Measurements from ENCODE around the gene MYO5B.
"Not testable (repeated sequence)": the region's sequence is repeated elsewhere in the genome, so short reads cannot be mapped to it uniquely, and the experiment has no call there.

Gene MYO5B

DNA sequence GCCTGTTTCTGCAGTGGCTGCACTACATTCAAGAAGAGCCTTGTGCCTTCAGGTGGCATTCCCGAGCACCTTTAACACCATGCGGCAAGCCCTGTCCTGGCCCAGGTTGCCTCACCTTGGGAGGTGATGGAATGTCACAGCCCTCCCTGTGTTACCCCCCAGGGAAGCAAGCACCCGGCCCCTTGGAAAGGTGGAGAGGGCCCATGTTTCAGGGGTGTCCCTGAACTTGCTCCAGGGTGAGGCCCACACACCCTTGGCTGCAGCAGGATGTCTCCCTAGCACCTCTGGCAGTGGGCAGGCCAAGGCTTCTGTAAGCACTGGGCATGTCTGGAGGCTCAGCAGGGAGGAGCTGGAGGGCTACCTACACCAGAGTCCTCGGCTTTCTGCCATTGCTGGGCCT is 352.3 kb downstream of the MYO5B start:
- TF ChIP-seq CTCF (IDR thresholded peaks at IDR 0.05) (no peak), ZFX (IDR thresholded peaks at IDR 0.05; ENCODE audit: borderline replicate concordance) (no peak)
- no peak overlapping the region for H3K27ac ChIP-seq

- no peak overlapping the region for H3K27ac ChIP-seq
- TF ChIP-seq ZFX (IDR thresholded peaks at IDR 0.05; ENCODE audit: borderline replicate concordance): no peak
- TF ChIP-seq CTCF (IDR thresholded peaks at IDR 0.05): no peak
Measured at GRCh38 chr18:49841236-49842217, 353.4 kb downstream of the MYO5B start.

GRCh38 chr18:49839012-49839411 is 355.9 kb downstream of the MYO5B start:
- no peak overlapping the region for H3K27ac ChIP-seq
- TF ChIP-seq CTCF (IDR thresholded peaks at IDR 0.05): no peak
- TF ChIP-seq ZFX (IDR thresholded peaks at IDR 0.05; ENCODE audit: borderline replicate concordance): no peak

GRCh38 chr18:49838381-49838780 is 356.6 kb downstream of the MYO5B start:
- TF ChIP-seq ZFX (IDR thresholded peaks at IDR 0.05; ENCODE audit: borderline replicate concordance) (no peak), CTCF (IDR thresholded peaks at IDR 0.05) (no peak)
- H3K27ac ChIP-seq: no peak overlapping the region

GRCh38 chr18:49837889-49838288 is 357.1 kb downstream of the MYO5B start:
- no peak overlapping the region for H3K27ac ChIP-seq
- no peak for TF ChIP-seq CTCF (IDR thresholded peaks at IDR 0.05)
- no peak for TF ChIP-seq ZFX (IDR thresholded peaks at IDR 0.05; ENCODE audit: borderline replicate concordance)

DNA sequence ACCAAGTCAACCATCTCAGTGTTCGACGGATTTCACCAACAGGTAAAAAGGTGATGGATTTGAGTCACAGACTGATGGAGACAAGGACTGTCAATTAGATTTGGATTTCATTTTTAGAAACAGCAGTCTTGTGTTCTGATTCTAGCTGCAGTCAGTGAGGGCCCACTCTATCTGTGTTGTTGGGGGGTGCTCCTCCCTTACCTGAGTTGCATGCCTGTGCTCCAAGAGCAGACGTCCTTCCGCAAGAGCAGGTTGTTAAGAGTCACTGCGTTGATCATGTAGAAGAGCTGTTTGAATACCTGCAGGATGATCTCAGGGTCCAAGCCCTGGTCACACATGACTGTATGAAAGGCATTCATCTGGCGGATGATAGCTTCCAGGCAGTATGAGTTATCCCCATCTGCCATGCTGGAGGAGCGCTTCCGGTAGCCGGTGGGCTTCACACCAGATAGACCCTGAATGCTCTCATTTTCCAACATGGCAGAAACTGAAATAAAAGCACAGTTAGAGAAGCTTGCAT is 357.6 kb downstream of the MYO5B start:
- H3K27ac ChIP-seq: not testable (repeated sequence)

GRCh38 chr18:49835405-49835804 is 359.5 kb downstream of the MYO5B start:
- no peak overlapping the region for H3K27ac ChIP-seq
- no peak for TF ChIP-seq CTCF (IDR thresholded peaks at IDR 0.05)
- no peak for TF ChIP-seq ZFX (IDR thresholded peaks at IDR 0.05; ENCODE audit: borderline replicate concordance)

Data from 22Rv1 (cell line).